ENCODE data around the gene GSTM5. TPM values are rescaled to one million over a fixed set of nuclear protein-coding genes. Genes with fewer than 3 reads are reported as not detected.
"Not testable (repeated sequence)": the region's sequence is repeated elsewhere in the genome, so short reads cannot be mapped to it uniquely, and the experiment has no call there.

Gene GSTM5
- total and polyA plus RNA-seq, 2 of the 8 experiments (the other 6 are each of a cell fraction or from before 2014, with no cell fraction given) = 0.24 to 0.89 TPM

DNA sequence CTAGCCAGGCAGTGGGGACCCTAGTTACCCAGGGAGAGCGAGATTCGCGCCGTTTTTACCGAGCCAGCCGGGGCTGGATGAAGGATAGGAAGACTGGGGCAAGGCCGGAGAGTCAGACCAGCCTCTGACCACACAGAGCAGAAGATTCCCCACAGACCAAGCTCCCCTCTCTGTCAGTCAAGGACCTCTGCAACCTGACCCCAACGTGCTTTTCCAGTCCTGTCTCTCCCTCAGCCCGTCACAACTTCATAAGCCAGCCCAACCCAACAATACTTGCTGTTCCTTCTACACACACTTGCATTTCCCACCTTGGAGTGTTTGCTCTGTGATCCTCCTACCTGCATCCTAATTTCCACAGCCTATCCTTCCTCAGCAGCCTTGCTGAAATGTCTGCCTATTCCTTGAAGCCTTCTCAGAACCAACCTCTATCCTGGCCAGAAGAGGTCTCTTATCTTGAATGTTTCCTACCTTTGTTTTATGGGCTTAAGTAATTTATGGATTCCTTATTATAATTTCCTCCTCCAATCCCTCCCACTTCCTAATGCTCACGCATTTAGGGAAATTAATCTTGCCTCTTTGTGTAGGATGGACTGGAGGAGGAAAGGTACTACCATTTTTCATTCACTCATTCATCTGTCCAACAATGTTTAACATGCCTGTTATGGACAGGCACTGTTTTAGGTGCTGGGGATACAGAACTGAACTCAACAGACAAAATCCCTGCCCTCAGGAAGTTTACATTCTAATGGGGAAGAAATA lies 28.7 kb downstream of the GSTM5 start, which contains the start of gene GSTM3 (continued):
- TF ChIP-seq, protein P1, sequence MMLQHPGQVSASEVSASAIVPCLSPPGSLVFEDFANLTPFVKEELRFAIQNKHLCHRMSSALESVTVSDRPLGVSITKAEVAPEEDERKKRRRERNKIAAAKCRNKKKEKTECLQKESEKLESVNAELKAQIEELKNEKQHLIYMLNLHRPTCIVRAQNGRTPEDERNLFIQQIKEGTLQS (IDR thresholded peaks at IDR 0.05; ENCODE audit: insufficient read depth, low read depth, low read length) = no peak
- TF ChIP-seq SIN3A (conservative IDR thresholded peaks at IDR 0.05 in 1 of 2, IDR thresholded peaks at IDR 0.05 in 1 of 2; ENCODE audit: low read depth in 1 of 2, low read length in 2 of 2) = no peak
- no peak for TF ChIP-seq TEAD4 (IDR thresholded peaks at IDR 0.05; ENCODE audit: low read depth, low read length)
- no peak for TF ChIP-seq EGR1 (IDR thresholded peaks at IDR 0.05; ENCODE audit: borderline replicate concordance, low read depth, low read length)
- no peak for TF ChIP-seq HDAC2 (IDR thresholded peaks at IDR 0.05; ENCODE audit: borderline replicate concordance in 1 of 2, low read depth in 2 of 2, low read length in 2 of 2)
- TF ChIP-seq JUND (IDR thresholded peaks at IDR 0.05; ENCODE audit: low read length) = no peak
- no peak for TF ChIP-seq SP2 (IDR thresholded peaks at IDR 0.05; ENCODE audit: low read length)
- no peak for TF ChIP-seq CBX5 (IDR thresholded peaks at IDR 0.05; ENCODE audit: low read depth, low read length)

DNA sequence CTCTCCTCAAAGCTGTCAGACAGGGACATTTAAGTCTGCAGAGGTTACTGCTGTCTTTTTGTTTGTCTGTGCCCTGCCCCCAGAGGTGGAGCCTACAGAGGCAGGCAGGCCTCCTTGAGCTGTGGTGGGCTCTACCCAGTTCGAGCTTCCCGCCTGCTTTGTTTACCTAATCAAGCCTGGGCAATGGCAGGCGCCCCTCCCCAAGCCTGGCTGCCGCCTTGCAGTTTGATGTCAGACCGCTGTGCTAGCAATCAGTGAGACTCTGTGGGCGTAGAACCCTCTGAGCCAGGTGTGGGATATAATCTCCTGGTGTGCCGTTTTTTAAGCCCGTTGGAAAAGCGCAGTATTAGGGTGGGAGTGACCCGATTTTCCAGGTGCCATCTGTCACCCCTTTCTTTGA lies 36.3 kb downstream of the GSTM5 start:
- H4K8ac ChIP-seq (ENCODE audit: extremely low read depth, insufficient read depth, low read length); H3K79me1 ChIP-seq (ENCODE audit: low read depth, low read length); H3K4me1 ChIP-seq (replicated peaks in 1 of 4; ENCODE audit: control insufficient read depth in 3 of 4, insufficient read depth in 4 of 4, low read length in 3 of 4); H3K23ac ChIP-seq (ENCODE audit: insufficient read length); H2AK5ac ChIP-seq (ENCODE audit: low read depth, low read length); DNase-seq (ENCODE audit: low read depth in 1 of 2, low spot score in 2 of 2); FAIRE-seq; H4K5ac ChIP-seq (ENCODE audit: insufficient read length, low read depth, low read length); H3K4ac ChIP-seq (replicated peaks; ENCODE audit: insufficient read length, low read depth, low read length); H3K27me3 ChIP-seq (replicated peaks in 1 of 4; ENCODE audit: control insufficient read depth in 3 of 4, extremely low read depth in 1 of 4, insufficient read depth in 3 of 4, low read length in 3 of 4); H3K14ac ChIP-seq (ENCODE audit: insufficient read length); H2BK5ac ChIP-seq (ENCODE audit: low read depth, low read length); H2BK120ac ChIP-seq (replicated peaks; ENCODE audit: low read depth, low read length); H3K36me3 ChIP-seq (ENCODE audit: control insufficient read depth in 2 of 4, insufficient read depth in 4 of 4, low read length in 3 of 4); H3K56ac ChIP-seq (replicated peaks; ENCODE audit: insufficient read length, low read depth, low read length); H3K4me2 ChIP-seq (ENCODE audit: insufficient read depth in 1 of 2, low read depth in 2 of 2, low read length in 2 of 2); H4K20me1 ChIP-seq (replicated peaks in 1 of 2; ENCODE audit: control insufficient read depth in 1 of 2, insufficient read depth in 2 of 2, low read length in 2 of 2); H3K27ac ChIP-seq (ENCODE audit: low read depth, low read length); H3K9ac ChIP-seq (replicated peaks in 1 of 4; ENCODE audit: extremely low read depth in 1 of 4, low read depth in 3 of 4, low read length in 3 of 4); H2BK15ac ChIP-seq (ENCODE audit: low read length); H4K91ac ChIP-seq (replicated peaks; ENCODE audit: insufficient read length, low read length); H2BK20ac ChIP-seq (ENCODE audit: low read length); POLR2A ChIA-PET (ENCODE audit: partially characterized antibody); H2BK12ac ChIP-seq (ENCODE audit: low read depth, low read length); H3K79me2 ChIP-seq (ENCODE audit: control insufficient read depth in 1 of 2, insufficient read depth in 2 of 2, low read length in 2 of 2); H3K18ac ChIP-seq (ENCODE audit: extremely low read depth, low read length); H3K4me3 ChIP-seq (ENCODE audit: extremely low read depth in 1 of 4, insufficient read depth in 2 of 4, low read depth in 3 of 4, low read length in 4 of 4); H3K23me2 ChIP-seq (ENCODE audit: low read depth, low read length); H2AFZ ChIP-seq (ENCODE audit: low read length): not testable (repeated sequence)
- H3K9me3 ChIP-seq (ENCODE audit: insufficient read depth in 2 of 2, low read depth in 1 of 2, low read length in 1 of 2) = peaks cover 4 to 18% of the 10 kb centered on the region in 2 experiments; a peak in 3 of 4 replicates
- CTCF ChIA-PET (ENCODE audit: partially characterized antibody) = interaction anchor here (2.1 to 3.1 kb wide), 2 partner anchors 26 to 108 kb away, joined by 13 to 14 read pairs; no protein-coding TSS in a partner anchor
- 99% methylated on average over 9 of the region's 10 CpGs; no CpG with 5 or more reads in 1 of the 2 experiments for WGBS, 2 experiments (ENCODE audit: extremely low coverage in 1 of 2, insufficient coverage in 1 of 2, insufficient read length in 1 of 2, insufficient replicate concordance in 2 of 2, low coverage in 1 of 2, low lambda C conversion rate in 2 of 2, missing lambda C conversion rate in 1 of 2)

Data from H1 (cell line).